HG03045 (cell line): ENCODE measurements around the gene INTS11.

Experiments used
- ATAC-seq: cut with Tn5 transposase; IDR thresholded peaks from one replicate; pipeline ENCODE4 v1.9.1; 2021; ENCODE audit warnings: mild to moderate bottlenecking, moderate library complexity; ENCODE audit not compliant: unreplicated experiment

INTS11 gene

GRCh38 chr1:1303736-1304135, 20.7 kb downstream of the INTS11 start:
- ATAC-seq, result no peak

GRCh38 chr1:1302951-1303509, 21.4 kb downstream of the INTS11 start:
- no peak for ATAC-seq

GRCh38 chr1:1302006-1302430, 22.4 kb downstream of the INTS11 start:
- no peak for ATAC-seq

- ATAC-seq, result no peak
Measured at GRCh38 chr1:1300352-1300739, 24.1 kb downstream of the INTS11 start.

GRCh38 chr1:1299686-1300351, 24.6 kb downstream of the INTS11 start:
- no peak for ATAC-seq

GRCh38 chr1:1298861-1299685, 25.4 kb downstream of the INTS11 start:
- no peak for ATAC-seq

- ATAC-seq, result no peak
Measured at GRCh38 chr1:1297802-1298424, 26.5 kb downstream of the INTS11 start.

GRCh38 chr1:1296070-1297061, 28.1 kb downstream of the INTS11 start:
- no peak for ATAC-seq

- ATAC-seq, result no peak
Measured at GRCh38 chr1:1295154-1295923, 29.1 kb downstream of the INTS11 start.

- ATAC-seq, result no peak
Measured at GRCh38 chr1:1294250-1294890, 30.1 kb downstream of the INTS11 start.

- no peak for ATAC-seq
Measured at GRCh38 chr1:1293263-1294249, 30.9 kb downstream of the INTS11 start.

GRCh38 chr1:1292851-1293250, 31.6 kb downstream of the INTS11 start:
- ATAC-seq, result no peak

GRCh38 chr1:1292442-1292779, 32.0 kb downstream of the INTS11 start:
- no peak for ATAC-seq

- ATAC-seq, result no peak
Measured at GRCh38 chr1:1291548-1292441, 32.7 kb downstream of the INTS11 start.

GRCh38 chr1:1291023-1291528, 33.4 kb downstream of the INTS11 start:
- no peak for ATAC-seq

GRCh38 chr1:1290238-1290731, 34.2 kb downstream of the INTS11 start:
- ATAC-seq, result no peak
